SKM-1 (cell line): ENCODE measurements around the gene SYN1.
"Not testable (repeated sequence)": the region's sequence is repeated elsewhere in the genome, so short reads cannot be mapped to it uniquely, and the experiment has no call there.

ENCODE experiments used
- DNase-seq: peaks from one replicate; lab custom pipeline; 2025; ENCODE audit not compliant: unreplicated experiment; lab: John Stamatoyannopoulos, UW

Gene SYN1

DNA sequence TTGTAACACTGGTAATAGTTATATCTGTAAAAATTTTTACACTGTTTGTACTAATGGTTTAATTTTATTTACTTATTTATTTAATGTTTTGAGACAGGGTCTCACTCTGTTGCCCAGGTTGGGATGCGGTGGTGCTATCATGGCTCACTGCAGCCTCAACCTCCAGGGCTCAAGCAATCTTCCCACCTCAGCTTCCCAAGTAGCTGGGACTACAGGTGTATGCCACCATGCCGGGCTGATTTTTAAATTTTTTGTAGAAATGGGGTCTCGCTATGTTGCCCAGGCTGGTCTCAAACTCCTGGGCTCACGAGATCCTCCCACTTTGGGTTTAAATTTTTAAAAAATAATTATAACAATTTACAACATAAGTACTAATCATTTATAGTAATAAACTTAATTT is 16.5 kb downstream of the SYN1 start:
- DNase-seq = not testable (repeated sequence)

DNA sequence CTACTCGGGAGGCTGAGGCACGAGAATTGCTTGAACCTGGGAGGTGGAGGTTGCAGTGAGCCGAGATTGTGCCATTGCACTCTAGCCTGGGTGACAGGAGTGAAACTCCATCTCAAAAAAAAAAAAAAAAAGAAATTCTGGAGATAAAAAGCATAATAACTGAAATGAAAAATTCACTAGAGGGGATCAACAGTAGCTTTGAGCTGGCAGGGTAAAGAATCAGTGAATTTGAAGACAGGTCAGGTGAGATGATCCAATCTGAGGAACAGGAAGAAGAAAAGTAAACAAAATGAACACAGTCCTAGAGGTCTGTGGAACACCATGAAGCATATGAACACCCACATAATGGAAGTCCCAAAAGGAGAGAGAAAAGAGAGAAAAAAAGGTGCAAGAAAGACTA is 22.4 kb downstream of the SYN1 start:
- DNase-seq = no peak

DNA sequence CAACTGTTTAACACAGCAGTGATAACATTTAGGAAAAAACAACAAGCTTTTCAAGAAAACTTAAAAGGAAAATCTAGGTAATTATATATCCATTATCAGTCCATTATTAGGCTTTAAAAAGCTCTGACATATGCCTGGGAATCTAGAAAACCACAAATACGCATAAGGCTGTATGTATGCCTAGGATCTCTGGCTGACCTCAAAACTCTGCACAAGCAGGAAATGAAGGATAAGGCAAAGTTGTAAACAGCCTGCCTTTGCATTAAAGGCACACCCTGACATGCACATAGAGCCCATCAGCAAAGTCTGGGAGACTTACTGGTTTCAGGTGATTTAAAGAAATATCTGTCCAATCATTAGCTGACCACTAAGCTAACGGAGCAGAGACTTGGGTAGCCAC is 23.4 kb downstream of the SYN1 start:
- no peak for DNase-seq

DNA sequence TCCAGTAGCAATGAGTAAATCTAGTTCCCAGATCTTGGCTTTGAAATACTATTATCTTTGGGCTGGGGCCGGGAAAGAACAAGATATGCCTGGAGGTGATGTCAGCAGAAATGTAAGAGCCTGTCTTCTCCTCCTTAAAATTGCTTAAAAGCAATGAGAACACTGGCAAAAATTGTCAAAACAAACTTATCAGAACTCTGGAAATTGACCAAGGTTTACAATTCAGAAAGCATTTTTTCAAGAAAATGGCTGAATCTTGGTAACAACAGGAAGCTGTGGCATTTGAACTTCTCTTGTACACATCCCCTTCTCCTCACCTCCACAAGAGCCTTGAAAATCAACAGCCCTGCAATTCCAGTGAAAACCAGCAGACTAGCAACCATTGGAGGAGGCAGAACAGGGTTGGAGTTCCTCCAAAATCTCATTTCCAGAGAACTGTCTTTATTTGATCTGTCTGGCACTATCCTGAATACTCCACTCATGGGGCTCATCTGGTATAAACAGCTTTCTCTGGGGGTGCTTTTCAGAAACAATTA is 23.9 kb downstream of the SYN1 start:
- no peak for DNase-seq

DNA sequence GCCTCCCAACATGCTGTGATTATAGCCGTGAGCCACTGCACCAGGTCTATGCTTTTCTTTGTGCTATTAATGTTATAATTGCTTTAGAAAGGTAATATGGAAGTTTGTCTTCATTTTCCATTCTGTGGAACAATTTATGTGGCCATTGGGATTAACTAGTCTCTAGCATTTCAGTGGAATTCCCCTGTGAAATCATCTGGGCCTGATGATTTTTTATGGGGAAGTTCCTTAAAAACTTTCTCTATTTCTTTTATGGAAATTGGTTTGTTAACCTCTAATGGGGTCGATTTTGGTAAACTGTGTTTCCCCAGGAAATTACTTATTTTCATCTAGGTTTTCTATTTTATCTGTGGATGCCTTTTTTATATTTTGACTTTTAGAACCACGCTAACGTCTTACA is 26.1 kb downstream of the SYN1 start:
- no peak for DNase-seq

DNA sequence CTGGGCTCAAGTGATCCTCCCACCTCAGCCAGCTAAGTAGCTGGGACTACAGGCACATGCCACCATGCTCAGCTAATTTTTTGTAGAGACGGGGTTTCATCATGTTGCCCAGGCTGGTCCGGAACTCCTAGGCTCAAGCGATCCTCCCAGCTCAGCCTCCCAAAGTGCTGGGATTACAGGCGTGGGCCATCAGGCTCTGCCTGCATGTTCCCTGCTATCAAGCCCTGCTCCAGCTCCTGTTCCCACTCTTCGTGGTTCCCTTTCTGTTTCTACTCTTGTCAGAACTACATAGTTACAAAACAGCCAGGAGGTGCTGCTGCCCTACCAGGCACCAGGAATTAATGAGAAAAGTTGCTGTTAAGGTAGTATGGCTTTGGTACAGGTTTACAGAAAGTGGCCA is 28.7 kb downstream of the SYN1 start:
- DNase-seq = no peak

DNA sequence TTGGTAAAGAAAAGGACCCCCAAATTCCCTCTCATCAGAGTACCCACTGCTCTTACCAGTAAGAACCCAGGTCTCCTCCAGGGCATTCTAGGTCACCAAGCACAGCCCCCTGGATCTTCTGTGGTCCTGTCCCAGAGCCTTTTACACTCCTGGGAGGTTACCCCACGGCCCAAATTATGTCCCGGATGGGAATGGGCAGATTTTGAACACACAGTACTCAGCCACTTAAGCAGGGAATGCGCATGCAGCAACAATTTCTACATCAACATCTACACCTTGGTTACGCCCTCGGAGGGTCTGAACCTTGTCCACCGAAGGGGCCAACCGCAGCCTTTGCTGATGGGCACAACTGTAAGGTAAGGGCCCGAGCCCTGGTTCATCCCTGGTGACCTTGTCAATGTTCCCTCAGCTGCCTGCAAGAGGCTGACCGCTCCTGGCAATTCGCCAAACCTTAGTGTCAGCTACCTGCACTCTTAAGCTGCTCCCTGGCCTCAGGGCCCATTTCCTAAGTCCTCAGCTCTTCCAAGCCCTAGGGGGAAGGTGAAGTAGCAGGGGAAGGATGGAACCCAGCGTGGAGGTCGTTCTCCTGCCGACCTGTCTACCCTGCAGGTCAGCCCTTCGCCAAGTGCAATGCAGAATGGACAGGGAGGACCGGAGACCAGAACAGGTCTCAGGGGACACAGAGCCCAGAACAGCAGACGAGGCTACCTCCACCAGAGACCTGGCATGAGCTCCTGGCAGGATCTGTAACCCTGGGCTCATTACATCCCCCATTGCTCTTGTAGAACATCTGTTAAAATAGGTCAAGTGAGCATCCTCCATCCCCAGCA is 31.5 kb downstream of the SYN1 start:
- DNase-seq = no peak

DNA sequence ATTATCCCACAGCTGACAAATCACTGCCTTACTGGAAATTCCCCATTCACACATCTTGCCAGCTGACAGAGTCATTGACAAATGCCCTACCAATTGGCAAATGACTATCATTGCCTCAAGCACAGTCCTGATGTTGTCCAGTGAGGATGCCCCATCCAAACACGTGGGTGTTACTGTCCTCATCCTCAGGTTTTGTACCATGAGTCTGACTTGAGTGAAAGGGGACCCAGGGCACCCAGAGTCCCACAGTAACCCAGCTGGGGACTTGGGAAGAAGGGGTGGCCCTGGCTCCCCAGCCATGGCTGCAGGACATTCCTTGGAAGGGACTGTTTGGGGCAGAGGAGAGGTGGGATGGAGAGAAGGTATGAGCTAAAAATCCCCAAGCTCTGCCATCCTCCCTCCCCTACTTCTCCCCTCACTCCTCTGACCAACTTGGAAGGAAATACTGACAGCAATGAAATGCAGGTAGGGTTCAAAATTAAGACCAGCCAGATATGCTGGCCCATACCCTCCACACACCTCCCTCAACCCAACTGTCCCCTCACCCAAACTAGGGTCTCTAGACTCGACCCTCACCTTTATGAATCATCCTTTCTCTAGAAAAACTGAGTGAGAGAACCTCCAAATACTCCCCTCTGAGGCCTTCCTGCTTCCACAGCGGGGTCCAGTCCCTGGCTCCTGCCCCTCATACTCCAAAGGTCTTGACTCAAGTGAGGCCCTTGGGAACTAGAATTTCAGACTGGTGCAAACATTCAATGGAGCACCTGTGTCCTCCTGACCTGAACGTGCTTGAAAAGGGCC is 32.4 kb downstream of the SYN1 start:
- no peak for DNase-seq

DNA sequence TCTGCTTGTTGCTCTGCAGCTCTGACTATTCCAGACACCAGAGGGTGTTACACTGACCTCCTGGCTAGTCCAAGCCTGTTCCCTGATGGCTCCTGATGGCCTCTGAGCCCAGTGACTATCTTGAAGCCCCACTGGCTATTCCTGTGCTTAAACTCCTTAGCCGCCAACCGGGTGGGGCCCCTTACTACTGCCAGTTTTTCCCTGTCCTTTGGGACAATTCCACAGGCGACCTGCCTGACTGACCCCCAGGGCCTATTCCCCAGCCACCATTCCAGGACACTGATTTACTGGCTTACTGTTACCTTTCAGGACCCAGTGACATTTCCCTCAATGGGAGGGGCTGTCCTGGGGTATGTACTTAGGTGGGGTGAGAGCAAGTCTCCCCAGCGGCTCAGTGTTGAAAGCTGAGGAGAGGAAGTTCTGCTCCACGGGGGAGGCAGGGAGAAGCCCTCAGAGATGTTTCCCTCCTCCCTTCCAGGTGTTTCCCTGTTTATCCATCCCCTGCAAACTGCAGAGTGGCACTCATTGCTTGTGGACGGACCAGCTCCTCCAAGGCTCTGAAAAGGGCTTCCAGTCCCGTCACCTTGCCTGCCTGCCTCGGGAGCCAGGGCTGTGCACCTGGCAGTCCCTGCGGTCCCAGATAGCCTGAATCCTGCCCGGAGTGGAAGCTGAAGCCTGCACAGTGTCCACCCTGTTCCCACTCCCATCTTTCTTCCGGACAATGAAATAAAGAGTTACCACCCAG is 33.4 kb downstream of the SYN1 start:
- DNase-seq = no peak

DNA sequence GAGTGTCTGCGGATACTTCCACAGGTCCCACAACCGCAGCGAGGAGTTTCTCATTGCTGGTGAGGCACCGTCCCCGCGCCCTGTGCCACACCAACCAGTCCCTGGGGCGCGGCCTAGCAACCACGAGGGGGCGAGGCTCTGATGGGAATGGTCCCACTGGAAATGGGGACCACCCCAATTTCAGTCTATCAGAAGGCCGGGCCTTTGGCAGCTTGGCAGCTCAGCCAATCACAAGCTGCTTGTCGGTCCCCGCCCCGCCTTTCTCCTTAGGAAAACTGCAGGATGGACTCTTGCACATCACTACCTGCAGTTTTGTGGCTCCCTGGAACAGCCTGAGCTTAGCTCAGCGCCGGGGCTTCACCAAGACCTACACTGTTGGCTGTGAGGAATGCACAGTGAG is 34.4 kb downstream of the SYN1 start:
- no peak for DNase-seq

DNA sequence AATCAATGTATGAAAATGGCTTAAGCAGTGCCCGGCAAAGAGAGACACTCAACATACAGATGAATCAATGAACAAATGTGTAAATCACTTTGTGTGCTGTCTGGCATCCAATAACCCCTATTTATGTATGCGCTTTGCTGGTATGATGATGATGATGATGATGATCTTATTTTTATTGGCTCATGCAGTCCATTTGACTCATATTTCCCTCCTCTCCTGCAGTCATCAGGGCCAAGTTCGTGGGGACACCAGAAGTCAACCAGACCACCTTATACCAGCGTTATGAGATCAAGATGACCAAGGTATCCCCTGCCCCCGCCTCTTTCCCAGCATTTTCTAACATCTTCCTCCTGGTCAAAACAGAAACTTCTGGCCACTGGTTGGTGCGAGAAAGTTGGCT is 34.9 kb downstream of the SYN1 start:
- no peak for DNase-seq

DNA sequence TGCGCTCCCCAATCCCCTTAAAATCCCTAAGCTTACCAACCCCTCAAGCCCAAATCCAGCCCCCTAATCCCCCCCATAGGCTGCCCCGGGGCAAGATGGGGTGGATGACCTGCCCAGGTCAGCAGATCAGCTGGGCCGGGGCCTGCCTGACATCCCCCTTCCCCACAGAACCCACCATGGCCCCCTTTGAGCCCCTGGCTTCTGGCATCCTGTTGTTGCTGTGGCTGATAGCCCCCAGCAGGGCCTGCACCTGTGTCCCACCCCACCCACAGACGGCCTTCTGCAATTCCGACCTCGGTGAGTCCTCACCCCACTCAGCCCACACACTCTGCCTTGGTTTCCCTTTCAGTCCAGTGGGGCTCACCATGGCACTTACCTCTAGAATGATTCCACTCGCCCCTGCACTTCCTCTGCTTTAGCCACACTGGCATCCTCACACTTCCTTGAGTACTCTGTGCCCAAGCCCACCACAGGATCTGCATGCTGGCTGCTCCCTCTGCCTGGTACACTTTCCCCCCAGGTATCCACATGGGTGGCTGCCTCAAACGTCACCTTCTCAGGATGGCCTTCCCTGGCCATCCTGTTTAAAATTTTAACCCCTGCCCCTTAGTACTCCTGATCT is 36.3 kb downstream of the SYN1 start:
- no peak for DNase-seq

DNA sequence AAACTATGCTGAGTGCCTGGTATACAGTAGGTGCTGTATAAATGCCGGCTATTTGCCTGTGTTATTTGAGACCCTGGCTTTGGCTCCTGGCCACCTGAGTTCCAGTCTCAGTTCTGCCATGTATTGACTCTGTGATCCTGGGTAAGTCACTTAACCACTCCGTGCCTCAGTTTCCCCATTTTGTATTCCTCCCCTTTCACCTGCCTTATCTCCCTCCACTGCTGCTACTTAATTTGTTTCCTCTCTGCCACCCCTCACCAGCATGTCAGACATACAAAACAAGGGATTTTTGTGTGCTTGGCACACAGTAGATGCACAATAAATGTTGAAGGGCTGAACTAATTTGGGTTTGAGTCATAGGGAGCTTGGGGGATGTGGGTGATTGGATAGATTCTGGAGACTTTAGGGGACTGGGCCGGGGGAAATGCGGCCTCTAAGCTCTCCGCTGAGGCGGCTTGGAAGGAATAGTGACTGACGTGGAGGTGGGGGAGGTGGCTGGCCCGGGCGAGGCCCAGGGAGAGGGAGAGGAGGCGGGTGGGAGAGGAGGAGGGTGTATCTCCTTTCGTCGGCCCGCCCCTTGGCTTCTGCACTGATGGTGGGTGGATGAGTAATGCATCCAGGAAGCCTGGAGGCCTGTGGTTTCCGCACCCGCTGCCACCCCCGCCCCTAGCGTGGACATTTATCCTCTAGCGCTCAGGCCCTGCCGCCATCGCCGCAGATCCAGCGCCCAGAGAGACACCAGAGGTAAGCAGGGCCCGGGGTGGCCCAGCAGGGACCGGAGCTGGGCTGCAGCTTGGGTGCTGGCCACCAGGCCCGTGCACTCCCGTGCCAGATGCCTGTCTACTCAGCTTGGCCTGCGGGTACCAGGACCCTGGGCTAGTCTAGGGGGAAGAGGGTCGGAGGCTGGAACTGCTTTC is 37.7 kb downstream of the SYN1 start, which contains the start of gene TIMP1:
TSS of gene TIMP1 (plus strand) at position 706 of the 917 bp plus-strand sequence. CDS start 980 bp downstream, outside the sequence.
- DNase-seq = peak; percentile 46

DNA sequence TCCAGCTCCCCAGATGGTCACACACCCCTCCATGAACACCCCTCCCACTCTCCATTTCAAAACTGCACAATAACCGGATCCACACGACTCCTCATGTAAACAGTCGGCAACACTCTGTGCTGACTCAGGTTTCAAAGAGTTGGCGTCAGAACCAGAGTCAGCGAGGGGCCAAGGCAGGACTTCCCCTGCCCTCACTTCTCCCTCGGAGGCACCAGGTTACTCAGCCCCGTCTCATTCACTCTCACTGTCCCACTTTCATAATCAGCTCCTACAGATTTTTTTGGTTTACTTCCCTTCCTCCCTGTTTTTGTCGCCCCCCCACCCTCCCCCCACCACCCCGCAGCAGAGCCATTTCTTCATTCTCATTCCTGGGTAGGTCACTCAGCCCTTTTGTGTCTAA is 40.1 kb downstream of the SYN1 start:
- DNase-seq = peak; percentile 53

DNA sequence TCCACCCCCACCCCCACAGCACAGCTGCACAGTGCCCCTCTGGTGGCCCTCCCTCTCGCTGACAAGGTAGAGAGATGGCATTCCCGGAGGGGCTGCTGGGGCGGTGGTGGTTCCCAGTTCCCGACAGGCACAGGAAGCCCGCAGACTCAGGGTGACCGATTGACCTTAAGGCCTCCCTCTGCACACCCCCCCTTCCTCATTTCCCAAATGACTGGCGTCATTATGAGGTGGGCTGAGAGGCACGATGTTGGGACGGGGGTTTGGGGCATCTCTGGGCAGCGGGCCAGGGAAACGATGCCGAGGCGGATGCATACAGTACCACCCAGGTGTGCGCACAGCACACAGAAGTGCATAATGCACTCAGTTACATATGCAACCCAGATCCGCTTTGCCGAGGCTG is 41.0 kb downstream of the SYN1 start:
- no peak for DNase-seq

DNA sequence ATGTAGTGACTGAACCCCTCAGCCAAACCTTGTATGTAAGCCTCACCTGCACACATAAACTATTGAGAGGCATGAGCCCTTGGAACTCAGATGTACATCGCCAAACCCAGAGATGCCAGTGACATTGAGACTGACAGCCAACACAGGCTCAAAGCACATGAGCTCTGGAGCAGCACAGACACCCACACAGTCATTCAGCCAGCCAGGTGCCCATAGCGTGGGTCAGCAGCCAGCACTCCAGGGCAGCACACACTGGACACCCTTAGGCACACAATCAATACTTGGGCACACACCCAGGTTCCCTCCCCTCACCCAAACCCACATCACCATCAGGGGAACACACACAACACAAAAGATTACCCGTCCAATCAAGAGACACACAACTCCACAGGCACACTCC is 41.8 kb downstream of the SYN1 start:
- DNase-seq = no peak

DNA sequence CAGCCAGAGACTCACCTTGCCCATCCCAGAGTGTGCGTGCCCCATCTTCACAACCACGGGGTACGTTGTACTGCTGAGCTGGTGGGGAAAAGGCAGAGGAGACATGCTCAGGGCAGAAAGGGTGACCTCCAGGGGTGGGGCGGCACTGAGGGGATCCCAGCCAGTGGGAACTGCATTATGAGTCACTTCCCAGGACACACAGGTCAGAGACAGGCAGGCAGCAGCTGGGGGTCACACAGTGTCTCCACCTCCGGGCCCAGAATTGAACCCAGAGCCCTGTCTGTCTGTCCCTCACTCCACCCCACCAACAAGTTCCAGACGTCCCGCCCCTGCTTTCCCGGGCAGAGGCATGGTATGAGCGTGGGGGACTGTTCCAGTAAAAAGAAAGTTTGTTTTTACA is 42.2 kb downstream of the SYN1 start:
- DNase-seq = no peak

DNA sequence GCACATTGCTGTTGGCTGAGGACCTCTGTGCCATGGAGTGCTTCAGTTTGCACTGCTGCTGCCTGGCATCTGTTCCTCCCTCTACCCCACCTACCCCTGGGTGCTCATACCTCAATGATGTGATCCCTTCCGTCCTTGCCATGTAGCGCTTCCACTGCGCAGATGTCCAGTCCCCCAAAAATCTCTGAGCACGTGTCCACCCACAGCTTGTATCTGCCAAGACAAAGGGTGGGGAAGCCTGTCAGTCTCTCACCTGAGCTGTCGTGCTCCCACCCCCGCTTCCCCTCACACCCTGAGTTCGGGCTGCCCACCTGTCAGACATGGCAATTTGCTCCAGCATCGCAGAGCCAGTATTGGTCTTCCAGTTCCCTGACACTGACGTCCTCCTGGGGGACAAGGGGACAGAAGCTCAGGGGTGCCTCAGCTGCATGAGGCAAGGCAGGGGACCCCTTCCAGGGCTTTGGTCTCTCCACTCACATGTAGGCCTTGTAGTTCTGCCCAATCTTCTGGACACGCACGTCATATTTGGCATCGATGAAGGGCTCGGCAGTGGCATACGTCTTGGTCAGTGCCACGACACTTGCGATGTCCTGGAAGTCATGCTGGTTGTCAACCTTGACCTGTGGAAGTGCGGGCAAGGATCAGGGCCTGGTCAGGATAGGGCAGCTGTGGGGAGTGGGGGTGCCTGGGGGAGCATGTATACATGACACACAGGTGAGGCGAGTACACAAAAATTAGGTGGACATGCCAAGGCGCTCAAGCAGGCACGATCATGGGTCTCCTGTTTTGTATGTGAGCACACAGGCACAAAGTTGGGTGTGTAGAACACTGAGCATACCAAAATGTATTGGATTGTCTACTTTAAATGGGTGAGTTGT is 43.4 kb downstream of the SYN1 start:
- DNase-seq = no peak
